DMS153 treated with DMSO at 0.1 percent for 48 hours (cell line): Measurements from ENCODE around the gene ARL13B.
"Not testable (repeated sequence)": the region's sequence is repeated elsewhere in the genome, so short reads cannot be mapped to it uniquely, and the experiment has no call there.

Source experiments
- DNase-seq: peaks from one replicate; lab custom pipeline; 2025; ENCODE audit not compliant: unreplicated experiment; lab: John Stamatoyannopoulos, UW

ARL13B gene

GRCh38 chr3:93979850-93980676, at the start of gene ARL13B:
Gene ARL13B (plus strand): TSS chr3:93980155. CDS start chr3:93980424, 269 bp downstream.
- DNase-seq = peak; percentile 98

- DNase-seq = no peak
These were observed 48.2 kb upstream of the ARL13B start for GRCh38 chr3:93931597-93932229.

GRCh38 chr3:93934366-93935046, 45.4 kb upstream of the ARL13B start:
- DNase-seq = no peak

DNA sequence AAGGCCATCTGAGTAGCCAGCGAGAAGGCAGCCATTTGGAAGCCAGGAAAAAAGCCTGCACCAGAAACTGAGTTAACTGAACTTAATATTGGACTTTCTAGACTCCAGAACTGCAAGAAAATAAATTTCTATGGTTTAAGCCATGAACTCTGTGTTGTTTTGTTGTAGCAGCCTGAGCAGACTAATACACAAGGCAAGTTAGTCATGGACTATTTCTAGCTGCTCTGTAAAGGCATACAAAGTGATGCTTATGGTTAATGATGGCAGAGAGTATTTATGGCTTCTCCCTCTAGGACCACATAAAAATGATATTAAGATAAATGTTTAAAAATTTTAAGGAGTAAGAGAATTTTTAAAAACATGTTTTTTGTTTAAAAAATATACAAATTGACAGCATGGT, 43.4 kb upstream of the ARL13B start:
- no peak for DNase-seq

DNA sequence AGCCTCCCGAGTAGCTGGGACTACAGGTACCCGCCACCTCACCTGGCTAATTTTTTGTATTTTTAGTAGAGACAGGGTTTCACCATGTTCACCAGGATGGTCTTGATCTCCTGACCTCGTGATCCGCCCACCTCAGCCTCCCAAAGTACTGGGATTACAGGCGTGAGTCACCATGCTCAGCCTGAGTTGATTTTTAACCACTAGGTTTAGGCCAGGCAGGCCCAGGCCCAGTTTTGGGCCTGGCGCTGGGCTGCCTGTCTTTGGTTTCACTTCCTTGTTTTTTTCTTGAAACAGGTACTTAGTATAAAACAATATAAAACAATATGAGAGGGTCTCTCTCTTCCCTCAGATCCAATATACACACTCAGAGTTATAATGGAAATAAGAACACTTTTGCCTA, 42.5 kb upstream of the ARL13B start:
- not testable (repeated sequence) for DNase-seq

- not testable (repeated sequence) for DNase-seq
These were observed 30.0 kb upstream of the ARL13B start for GRCh38 chr3:93949958-93950357.

DNA sequence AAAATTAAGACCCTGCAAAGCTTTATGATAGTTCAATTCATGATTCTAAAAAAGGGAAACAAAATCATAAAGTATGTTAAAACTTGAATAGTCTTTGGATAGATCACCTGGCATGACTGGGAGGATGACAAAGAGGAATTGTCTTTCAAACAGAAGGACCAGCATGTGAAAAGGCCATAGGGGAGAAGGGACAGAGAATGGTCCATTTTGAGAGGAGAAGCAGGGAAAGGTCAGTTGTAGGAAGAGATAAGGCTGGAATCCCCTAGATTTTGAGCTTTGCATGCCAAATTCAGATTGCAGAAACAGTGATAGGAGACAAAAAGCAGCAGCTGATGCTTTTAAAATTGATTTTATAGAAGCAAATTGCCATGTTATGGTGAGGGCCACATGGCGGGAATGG, 18.9 kb upstream of the ARL13B start:
- no peak for DNase-seq

DNA sequence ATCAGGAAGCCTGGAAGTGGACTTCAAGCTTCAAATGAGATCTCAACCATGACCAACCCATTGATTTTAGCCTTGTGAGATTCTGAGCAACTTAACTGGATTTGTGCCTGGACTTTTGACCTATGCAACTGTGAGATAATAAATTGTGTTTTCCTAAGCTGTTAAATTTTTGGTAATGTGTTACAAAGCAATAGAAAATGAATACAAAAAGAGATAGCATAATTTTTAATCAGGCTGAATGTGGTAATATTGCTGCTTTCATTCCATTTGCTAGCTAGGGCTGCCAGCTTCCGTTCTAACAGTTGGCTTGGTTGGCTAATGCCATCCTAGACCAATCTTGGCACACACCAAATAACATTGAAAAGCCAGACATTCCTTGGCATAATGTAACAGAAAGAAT, 18.5 kb upstream of the ARL13B start:
- DNase-seq = no peak

DNA sequence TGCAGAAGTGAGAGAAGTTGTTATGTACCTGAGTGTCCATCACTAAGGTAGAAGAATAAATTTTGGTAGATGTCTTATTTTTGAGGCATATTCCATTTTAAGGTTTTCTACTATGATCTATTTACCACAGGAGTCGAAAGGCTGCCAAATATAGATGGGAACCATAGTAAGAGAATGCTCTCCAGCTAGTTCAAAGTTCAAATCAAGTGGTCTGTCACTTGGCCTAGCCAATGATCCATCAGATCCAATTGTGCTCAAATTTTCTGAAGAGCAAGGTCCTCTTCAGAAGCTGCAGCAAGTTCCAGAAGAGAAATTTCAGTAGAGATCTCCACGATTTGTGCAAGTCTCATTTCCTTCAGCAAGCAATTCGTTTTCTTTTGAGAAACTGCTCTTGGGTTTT, 17.2 kb upstream of the ARL13B start:
- no peak for DNase-seq

- DNase-seq = not testable (repeated sequence)
These were observed 14.8 kb upstream of the ARL13B start for GRCh38 chr3:93965106-93965505.

DNA sequence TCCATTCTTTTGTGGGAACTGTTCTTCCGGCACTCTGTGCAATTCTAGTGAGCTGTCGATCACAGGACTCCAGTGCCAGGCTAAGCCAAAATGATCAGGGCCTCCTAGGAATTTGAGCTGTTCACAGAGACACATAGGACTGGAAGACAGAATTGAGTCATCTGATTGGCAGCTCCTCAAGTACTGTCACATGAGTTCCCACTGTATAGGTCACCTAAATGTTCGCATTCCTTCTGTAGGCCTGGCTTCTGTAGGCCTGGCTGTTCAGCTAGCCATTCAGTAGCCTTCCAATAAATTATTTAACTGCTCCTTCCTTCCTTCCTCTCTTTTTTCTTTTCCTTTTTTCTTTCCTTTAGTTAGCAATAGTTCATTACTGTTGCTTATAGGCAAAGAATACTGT, 10.5 kb upstream of the ARL13B start:
- DNase-seq = no peak

GRCh38 chr3:93969997-93970396, 10.0 kb upstream of the ARL13B start:
- no peak for DNase-seq

DNA sequence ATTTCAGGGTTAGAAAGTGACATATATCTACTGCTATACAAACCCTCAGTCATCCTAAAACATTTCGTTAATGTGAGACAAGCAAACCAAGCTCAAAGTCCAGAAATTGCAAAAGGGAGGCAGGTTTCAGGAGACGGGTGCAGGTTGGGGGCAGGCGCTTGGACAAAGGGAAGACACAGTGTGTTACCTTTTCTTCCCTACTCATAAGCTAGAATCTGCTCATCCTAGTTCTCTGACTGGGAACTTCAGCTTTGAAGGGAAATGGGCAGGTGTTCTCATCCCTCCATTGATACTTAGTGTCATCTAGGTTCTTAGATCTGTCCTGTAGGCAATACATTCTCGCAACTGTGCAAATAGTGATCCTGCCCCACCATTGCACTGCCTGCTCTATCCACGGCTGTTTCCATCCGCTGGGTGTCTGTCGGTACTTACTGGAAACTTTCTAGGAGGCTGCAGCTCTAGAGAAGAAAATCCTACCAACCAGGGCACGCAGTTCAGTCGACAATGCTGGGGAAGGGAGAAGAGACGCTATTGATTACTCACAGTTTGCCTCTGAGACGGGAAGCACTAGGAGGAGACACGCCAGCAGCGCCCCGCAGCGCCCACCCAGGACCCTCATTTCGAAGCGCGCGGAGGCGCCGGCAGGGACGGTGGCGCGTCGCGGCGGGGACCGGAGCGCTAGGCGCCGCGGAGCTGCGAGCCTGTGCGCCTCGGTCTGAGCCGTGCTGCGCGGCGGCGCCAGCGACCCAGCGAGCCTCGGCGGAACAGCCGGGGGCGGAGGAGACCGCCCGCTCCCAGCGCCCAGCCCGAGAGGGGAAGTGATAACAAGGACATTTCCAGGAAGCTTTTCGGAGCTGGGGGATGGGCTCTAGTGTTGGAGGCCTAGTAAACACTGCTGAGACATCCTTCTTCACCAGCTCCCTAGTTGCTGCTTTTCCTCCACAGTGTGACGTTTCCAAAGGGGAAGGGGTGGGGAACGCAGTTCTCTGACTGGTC, 6.5 kb upstream of the ARL13B start, which contains the start of gene PROS1:
Gene PROS1 (minus strand): TSS at position 766 of the 996 bp plus-strand sequence. CDS start 147 bp downstream, at position 619.
- peak; percentile 12 for DNase-seq

DNA sequence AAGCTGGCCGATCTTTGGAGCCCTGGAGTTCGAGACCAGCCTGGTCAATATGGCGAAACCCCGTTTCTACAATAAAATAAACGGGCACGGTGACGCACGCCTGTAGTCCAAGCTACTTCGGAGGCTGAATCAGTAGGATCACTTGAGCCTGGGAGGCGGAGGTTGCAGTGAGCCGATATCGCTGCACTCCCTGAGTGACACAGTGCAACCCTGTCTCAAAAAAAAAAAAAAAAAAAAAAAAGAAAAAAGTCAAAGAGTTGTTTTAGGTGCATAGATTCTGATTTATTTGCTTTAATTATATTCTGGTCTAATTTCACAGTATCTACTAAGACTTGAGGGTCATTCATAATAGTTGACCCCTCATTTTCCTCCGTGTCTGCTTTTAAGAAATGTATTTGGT, 1.7 kb downstream of the ARL13B start:
- DNase-seq = no peak

DNA sequence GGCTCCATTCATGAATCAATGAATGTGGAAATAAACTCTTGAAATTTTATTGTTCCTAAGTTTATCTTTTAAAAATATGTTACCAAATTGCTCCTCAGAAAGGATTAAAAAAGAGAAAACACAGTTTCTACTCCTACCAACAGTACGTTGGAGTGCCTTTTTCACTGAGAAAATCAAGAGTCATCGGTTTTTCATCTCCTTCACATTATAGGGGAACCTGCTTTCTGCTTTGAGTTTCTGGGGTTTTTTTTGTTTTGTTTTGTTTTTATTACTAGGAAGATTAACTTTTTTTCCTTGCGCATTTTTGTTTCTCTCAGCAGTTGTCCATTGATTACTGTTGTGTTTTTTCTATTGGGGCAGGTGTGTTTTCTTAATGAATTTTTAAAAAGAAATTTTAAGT, 3.5 kb downstream of the ARL13B start:
- DNase-seq = no peak

DNA sequence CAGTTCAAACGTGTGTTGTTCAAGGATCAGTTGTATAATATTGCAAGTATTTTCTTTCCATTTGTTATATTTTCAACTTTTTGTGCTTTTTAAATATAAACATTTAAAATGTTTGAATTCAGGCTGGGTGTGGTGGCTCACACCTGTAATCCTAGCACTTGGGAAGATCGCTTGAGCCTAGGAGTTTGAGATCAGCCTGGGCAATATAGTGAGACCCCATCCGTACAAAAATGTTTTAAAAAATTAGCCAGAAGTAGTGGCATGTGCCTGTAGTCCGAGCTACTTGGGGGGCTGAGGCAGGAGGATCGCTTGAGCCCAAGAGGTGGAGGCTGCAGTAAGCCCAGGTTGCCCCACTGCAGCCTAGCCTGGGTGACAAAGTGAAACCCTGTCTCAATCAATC, 4.7 kb downstream of the ARL13B start:
- DNase-seq = no peak

GRCh38 chr3:93988283-93988682, 8.3 kb downstream of the ARL13B start:
- no peak for DNase-seq

GRCh38 chr3:93988764-93989163, 8.8 kb downstream of the ARL13B start:
- no peak for DNase-seq

- DNase-seq = no peak
These were observed 9.3 kb downstream of the ARL13B start for GRCh38 chr3:93989241-93989640.

DNA sequence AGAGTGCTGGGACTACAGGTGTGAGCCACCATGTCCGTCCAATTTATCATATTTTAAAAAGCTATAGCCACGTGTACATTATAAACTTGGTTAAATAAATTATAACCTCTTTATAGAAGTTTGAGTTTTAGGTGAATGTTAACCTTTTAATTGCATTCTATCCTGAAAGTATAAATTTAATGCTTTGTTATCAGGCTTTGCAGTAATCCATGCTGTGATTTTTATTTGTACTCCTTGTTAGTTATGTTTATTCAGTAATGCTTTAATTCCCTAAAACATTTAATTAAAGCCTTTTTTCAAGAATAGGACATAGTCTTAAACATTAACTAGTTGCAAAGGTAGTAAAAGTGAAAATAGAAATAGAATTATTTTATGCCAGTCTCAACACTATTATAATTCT, 11.7 kb downstream of the ARL13B start:
- no peak for DNase-seq

- no peak for DNase-seq
These were observed 12.3 kb downstream of the ARL13B start for GRCh38 chr3:93992207-93992606.
